HEK293 (cell line): Measurements from ENCODE around the gene ZMPSTE24.

ENCODE experiments used
- MEIS1 ChIP-seq: sonication (generic); formaldehyde crosslinking; IDR thresholded peaks from 2 replicates; pipeline ENCODE4 v1.8.1; 2022; ENCODE audit warnings: missing genetic modification reagents, mild to moderate bottlenecking, borderline replicate concordance
- PRDM1 ChIP-seq: fragments of 450-650 bp; formaldehyde crosslinking; IDR thresholded peaks from 2 replicates; pipeline ENCODE4; 2016; ENCODE audit warnings: missing biosample characterization, missing genetic modification characterization
- SP2 ChIP-seq: fragments of 450-650 bp; formaldehyde crosslinking; IDR thresholded peaks from 2 replicates; pipeline ENCODE4 v1.5.1; 2016; ENCODE audit warnings: missing biosample characterization, missing genetic modification characterization
- ZNF214 ChIP-seq: fragments of 450-650 bp; formaldehyde crosslinking; IDR thresholded peaks from 2 replicates; pipeline ENCODE4 v1.5.1; 2017; ENCODE audit warnings: missing biosample characterization, mild to moderate bottlenecking, missing genetic modification characterization, borderline replicate concordance
- TF ChIP-seq, protein P1 (sequence below): fragments of 450-650 bp; formaldehyde crosslinking; IDR thresholded peaks from 2 replicates; pipeline ENCODE4 v1.5.1; 2016; ENCODE audit warnings: missing biosample characterization, missing genetic modification characterization
- TF ChIP-seq, protein P2 (sequence below): sonication (generic); formaldehyde crosslinking; IDR thresholded peaks from 2 replicates; pipeline ENCODE4 v1.8.1; 2022; ENCODE audit warnings: mild to moderate bottlenecking, moderate library complexity, missing genetic modification reagents
- TF ChIP-seq, protein P3 (sequence below): fragments of 450-650 bp; formaldehyde crosslinking; IDR thresholded peaks from 2 replicates; pipeline ENCODE4 v1.5.1; 2016; ENCODE audit warnings: missing biosample characterization, missing genetic modification characterization

DNA sequence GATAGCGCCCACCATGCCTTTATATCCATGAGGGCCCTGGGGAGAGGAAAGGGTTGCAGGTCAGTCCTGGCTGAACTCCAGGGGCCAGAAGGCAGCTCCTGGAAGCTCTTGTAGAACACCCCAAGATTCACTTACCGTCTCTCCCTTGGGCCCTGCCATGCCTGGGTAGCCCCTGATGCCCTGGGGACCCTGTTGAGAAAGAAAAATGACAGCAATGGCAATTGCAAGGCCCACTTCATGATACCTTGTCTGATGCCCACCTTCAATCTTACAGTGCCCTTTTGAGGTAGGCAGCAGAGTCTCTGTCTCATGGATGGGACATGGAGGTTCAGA lies 52.1 kb downstream of the ZMPSTE24 start:
- no peak for TF ChIP-seq PRDM1 (tag by site-specific recombination)
- TF ChIP-seq, protein P1, sequence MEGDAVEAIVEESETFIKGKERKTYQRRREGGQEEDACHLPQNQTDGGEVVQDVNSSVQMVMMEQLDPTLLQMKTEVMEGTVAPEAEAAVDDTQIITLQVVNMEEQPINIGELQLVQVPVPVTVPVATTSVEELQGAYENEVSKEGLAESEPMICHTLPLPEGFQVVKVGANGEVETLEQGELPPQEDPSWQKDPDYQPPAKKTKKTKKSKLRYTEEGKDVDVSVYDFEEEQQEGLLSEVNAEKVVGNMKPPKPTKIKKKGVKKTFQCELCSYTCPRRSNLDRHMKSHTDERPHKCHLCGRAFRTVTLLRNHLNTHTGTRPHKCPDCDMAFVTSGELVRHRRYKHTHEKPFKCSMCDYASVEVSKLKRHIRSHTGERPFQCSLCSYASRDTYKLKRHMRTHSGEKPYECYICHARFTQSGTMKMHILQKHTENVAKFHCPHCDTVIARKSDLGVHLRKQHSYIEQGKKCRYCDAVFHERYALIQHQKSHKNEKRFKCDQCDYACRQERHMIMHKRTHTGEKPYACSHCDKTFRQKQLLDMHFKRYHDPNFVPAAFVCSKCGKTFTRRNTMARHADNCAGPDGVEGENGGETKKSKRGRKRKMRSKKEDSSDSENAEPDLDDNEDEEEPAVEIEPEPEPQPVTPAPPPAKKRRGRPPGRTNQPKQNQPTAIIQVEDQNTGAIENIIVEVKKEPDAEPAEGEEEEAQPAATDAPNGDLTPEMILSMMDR (tag by site-specific recombination), result no peak
- no peak for TF ChIP-seq SP2
- TF ChIP-seq, protein P2, sequence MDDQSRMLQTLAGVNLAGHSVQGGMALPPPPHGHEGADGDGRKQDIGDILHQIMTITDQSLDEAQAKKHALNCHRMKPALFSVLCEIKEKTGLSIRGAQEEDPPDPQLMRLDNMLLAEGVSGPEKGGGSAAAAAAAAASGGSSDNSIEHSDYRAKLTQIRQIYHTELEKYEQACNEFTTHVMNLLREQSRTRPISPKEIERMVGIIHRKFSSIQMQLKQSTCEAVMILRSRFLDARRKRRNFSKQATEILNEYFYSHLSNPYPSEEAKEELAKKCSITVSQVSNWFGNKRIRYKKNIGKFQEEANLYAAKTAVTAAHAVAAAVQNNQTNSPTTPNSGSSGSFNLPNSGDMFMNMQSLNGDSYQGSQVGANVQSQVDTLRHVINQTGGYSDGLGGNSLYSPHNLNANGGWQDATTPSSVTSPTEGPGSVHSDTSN (CRISPR knock-in tag), result no peak
- no peak for TF ChIP-seq MEIS1 (CRISPR knock-in tag)
- TF ChIP-seq ZNF214 (tag by site-specific recombination), result no peak
- TF ChIP-seq, protein P3, sequence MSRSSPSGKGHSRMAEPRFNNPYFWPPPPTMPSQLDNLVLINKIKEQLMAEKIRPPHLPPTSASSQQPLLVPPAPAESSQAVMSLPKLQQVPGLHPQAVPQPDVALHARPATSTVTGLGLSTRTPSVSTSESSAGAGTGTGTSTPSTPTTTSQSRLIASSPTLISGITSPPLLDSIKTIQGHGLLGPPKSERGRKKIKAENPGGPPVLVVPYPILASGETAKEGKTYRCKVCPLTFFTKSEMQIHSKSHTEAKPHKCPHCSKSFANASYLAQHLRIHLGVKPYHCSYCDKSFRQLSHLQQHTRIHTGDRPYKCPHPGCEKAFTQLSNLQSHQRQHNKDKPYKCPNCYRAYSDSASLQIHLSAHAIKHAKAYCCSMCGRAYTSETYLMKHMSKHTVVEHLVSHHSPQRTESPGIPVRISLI (tag by site-specific recombination), result no peak
